ENCODE measurements around the gene IFNLR1. TPM values are rescaled to one million over a fixed set of nuclear protein-coding genes. Genes with fewer than 3 reads are reported as not detected.

Gene IFNLR1
- total and polyA plus RNA-seq, 9 of the 15 experiments (the other 6 are each of a cell fraction or from before 2014, with no cell fraction given) = not detected

GRCh38 chr1:24152631-24153494, 34.2 kb downstream of the IFNLR1 start (continued):
- no peak for TF ChIP-seq ZBTB33 (CRISPR knock-in tag; IDR thresholded peaks at IDR 0.05)
- TF ChIP-seq ZNF75A (CRISPR knock-in tag; IDR thresholded peaks at IDR 0.05) = no peak
- TF ChIP-seq GABPA (tag; conservative IDR thresholded peaks at IDR 0.05; ENCODE audit: low read depth) = no peak

GRCh38 chr1:24151175-24151533, 35.9 kb downstream of the IFNLR1 start:
- Histone ChIP-seq H3K9ac (ENCODE audit: insufficient read depth in 1 of 2, low read depth in 2 of 2, low read length in 2 of 2) (no peak overlapping the region), H4K20me1 (replicated peaks; ENCODE audit: control insufficient read depth, insufficient read depth, low read length) (0 out of 2 replicates have a peak, but pooled peaks cover 9% of the 10 kb centered on the region), H3K4me1 (replicated peaks in 1 of 2; ENCODE audit: control insufficient read depth in 2 of 2, insufficient read depth in 2 of 2, low read length in 2 of 2) (peaks cover 7 to 9% of the 10 kb centered on the region in 2 experiments; a peak in 3 of 5 replicates), H2AFZ (ENCODE audit: low read depth, low read length) (no peak overlapping the region), H3K27me3 (ENCODE audit: control insufficient read depth in 2 of 2, insufficient read depth in 2 of 2, low read length in 2 of 2) (peaks cover 33 to 56% of the 10 kb centered on the region in 2 experiments), H3K9me3 (replicated peaks; ENCODE audit: control insufficient read depth, insufficient read depth, low read depth, low read length) (no peaks in the 10 kb centered on the region), H3K36me3 (ENCODE audit: control insufficient read depth, insufficient read depth, low read length) (no peaks in the 10 kb centered on the region), H3K27ac (ENCODE audit: extremely low read depth, low read depth, low read length) (no peak overlapping the region), H3K79me2 (ENCODE audit: control insufficient read depth, insufficient read depth, low read length) (no peaks in the 10 kb centered on the region), H3K4me2 (ENCODE audit: insufficient read depth, low read length) (no peak overlapping the region), H3K9me1 (ENCODE audit: control insufficient read depth, insufficient read depth, low read length) (no peaks in the 10 kb centered on the region), H3K4me3 (no peak overlapping the region)
- POLR2A ChIA-PET = interaction anchor here (0.8 kb wide), 1 partner anchor 18 kb away, joined by 3 read pairs; no protein-coding TSS in a partner anchor
- in situ Hi-C loops (cut with MboI) = no loop called here
- ATAC-seq (no peak), DNase-seq (ENCODE audit: extremely low read depth in 1 of 4, low spot score in 3 of 4) (no peak), FAIRE-seq (no peak)
- CTCF ChIA-PET (ENCODE audit: low intra/inter-chr PET ratio) = interaction anchor here (0.6 to 2.3 kb wide), 2 partner anchors 240 to 560 kb away, joined by 7 to 10 read pairs; no protein-coding TSS in a partner anchor
- WGBS (ENCODE audit: insufficient coverage, low coverage, missing lambda C conversion rate) = 18% methylated on average over 12 of the region's 12 CpGs
- intact Hi-C loops (cut with micrococcal nuclease) = loop anchor here (5.0 kb wide), 1 partner anchor 46 kb away; no protein-coding TSS in a partner anchor
- BruUV-seq (replicated peaks) = no TSS peak
- TF ChIP-seq ELF1 (tag; IDR thresholded peaks at IDR 0.05) (no peak), NCOR1 (IDR thresholded peaks at IDR 0.05) (no peak), RBBP5 (IDR thresholded peaks at IDR 0.05; ENCODE audit: borderline replicate concordance, insufficient read depth, low read length, poor library complexity, severe bottlenecking) (no peak)
- TF ChIP-seq, protein P1, sequence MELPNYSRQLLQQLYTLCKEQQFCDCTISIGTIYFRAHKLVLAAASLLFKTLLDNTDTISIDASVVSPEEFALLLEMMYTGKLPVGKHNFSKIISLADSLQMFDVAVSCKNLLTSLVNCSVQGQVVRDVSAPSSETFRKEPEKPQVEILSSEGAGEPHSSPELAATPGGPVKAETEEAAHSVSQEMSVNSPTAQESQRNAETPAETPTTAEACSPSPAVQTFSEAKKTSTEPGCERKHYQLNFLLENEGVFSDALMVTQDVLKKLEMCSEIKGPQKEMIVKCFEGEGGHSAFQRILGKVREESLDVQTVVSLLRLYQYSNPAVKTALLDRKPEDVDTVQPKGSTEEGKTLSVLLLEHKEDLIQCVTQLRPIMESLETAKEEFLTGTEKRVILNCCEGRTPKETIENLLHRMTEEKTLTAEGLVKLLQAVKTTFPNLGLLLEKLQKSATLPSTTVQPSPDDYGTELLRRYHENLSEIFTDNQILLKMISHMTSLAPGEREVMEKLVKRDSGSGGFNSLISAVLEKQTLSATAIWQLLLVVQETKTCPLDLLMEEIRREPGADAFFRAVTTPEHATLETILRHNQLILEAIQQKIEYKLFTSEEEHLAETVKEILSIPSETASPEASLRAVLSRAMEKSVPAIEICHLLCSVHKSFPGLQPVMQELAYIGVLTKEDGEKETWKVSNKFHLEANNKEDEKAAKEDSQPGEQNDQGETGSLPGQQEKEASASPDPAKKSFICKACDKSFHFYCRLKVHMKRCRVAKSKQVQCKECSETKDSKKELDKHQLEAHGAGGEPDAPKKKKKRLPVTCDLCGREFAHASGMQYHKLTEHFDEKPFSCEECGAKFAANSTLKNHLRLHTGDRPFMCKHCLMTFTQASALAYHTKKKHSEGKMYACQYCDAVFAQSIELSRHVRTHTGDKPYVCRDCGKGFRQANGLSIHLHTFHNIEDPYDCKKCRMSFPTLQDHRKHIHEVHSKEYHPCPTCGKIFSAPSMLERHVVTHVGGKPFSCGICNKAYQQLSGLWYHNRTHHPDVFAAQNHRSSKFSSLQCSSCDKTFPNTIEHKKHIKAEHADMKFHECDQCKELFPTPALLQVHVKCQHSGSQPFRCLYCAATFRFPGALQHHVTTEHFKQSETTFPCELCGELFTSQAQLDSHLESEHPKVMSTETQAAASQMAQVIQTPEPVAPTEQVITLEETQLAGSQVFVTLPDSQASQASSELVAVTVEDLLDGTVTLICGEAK (IDR thresholded peaks at IDR 0.05) = no peak
- TF ChIP-seq, protein P1 (CRISPR knock-in tag; IDR thresholded peaks at IDR 0.05) = no peak

Data from K562 (cell line).